ENCODE results near the gene ZNF879.

DNA sequence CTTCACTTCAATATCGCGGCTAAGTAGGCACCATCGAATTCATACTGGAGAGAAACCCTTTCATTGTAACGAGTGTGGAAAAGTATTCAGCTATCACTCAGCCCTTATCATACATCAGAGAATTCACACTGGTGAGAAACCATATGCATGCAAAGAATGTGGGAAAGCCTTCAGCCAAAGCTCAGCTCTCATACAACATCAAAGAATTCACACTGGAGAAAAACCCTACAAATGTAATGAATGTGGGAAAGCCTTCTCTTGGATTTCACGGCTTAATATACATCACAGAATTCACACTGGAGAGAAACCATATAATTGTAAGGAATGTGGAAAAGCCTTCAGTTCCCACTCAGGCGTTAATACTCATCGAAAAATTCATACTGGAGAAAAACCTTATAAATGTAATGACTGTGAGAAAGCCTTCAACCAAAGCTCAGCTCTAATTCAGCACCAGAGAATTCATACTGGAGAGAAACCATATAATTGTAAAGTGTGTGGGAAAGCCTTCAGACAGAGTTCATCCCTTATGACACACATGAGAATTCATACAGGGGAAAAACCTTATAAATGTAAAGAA is 9.5 kb downstream of the ZNF879 start:
- no peak for TF ChIP-seq EP300 (IDR thresholded peaks at IDR 0.05; ENCODE audit: low read depth)
- no peak for TF ChIP-seq POLR2AphosphoS5 (IDR thresholded peaks at IDR 0.05)
- TF ChIP-seq, protein P1, sequence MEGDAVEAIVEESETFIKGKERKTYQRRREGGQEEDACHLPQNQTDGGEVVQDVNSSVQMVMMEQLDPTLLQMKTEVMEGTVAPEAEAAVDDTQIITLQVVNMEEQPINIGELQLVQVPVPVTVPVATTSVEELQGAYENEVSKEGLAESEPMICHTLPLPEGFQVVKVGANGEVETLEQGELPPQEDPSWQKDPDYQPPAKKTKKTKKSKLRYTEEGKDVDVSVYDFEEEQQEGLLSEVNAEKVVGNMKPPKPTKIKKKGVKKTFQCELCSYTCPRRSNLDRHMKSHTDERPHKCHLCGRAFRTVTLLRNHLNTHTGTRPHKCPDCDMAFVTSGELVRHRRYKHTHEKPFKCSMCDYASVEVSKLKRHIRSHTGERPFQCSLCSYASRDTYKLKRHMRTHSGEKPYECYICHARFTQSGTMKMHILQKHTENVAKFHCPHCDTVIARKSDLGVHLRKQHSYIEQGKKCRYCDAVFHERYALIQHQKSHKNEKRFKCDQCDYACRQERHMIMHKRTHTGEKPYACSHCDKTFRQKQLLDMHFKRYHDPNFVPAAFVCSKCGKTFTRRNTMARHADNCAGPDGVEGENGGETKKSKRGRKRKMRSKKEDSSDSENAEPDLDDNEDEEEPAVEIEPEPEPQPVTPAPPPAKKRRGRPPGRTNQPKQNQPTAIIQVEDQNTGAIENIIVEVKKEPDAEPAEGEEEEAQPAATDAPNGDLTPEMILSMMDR (IDR thresholded peaks at IDR 0.05) = no peak
- TF ChIP-seq POLR2A (IDR thresholded peaks at IDR 0.05) = no peak

Data from transverse colon (tissue), 4 donors.